ENCODE data around the gene MKLN1. TPM values are rescaled to one million over a fixed set of nuclear protein-coding genes. Genes with fewer than 3 reads are reported as not detected.

MKLN1 gene
- total and polyA plus RNA-seq, 10 of the 15 experiments (the other 5 are each of a cell fraction or from before 2014, with no cell fraction given) = 13.6 to 55.8 (median 29.3) TPM

- Histone ChIP-seq H3K36me3 (ENCODE audit: control insufficient read depth in 2 of 2, insufficient read depth in 2 of 2, low read length in 1 of 2) (peaks cover 0 to 7% of the 10 kb centered on the region in 2 experiments; a peak in 2 of 4 replicates), H3K9ac (ENCODE audit: control insufficient read depth, insufficient read depth, low read length) (no peak overlapping the region), H2AFZ (ENCODE audit: control insufficient read depth, low read depth, low read length) (no peak overlapping the region), H3K27me3 (replicated peaks in 1 of 2; ENCODE audit: control insufficient read depth in 2 of 2, insufficient read depth in 2 of 2, low read length in 1 of 2) (no peaks in the 10 kb centered on the region), H3K79me2 (ENCODE audit: control insufficient read depth, insufficient read depth, low read length) (no peaks in the 10 kb centered on the region), H4K20me1 (ENCODE audit: control insufficient read depth, insufficient read depth) (no peaks in the 10 kb centered on the region), H3K4me3 (no peak overlapping the region), H3K9me3 (replicated peaks; ENCODE audit: control insufficient read depth, insufficient read depth, low read length) (no peaks in the 10 kb centered on the region), H3K27ac (ENCODE audit: control insufficient read depth, insufficient read depth) (no peak overlapping the region), H3K4me1 (ENCODE audit: control insufficient read depth, insufficient read depth, low read length) (no peaks in the 10 kb centered on the region), H3K4me2 (ENCODE audit: control insufficient read depth, insufficient read depth) (no peak overlapping the region)
- intact Hi-C loops (cut with micrococcal nuclease; ENCODE audit: unreplicated experiment) = no loop called here
- FAIRE-seq (no peak), DNase-seq (ENCODE audit: low read depth, low spot score) (no peak), ATAC-seq (no peak)
- ChIA-PET POLR2A (no interaction called here), CTCF (interaction anchor here (1.1 kb wide), 1 partner anchor 11 kb away, joined by 3 read pairs; no protein-coding TSS in a partner anchor), SMC1A (ENCODE audit: uncharacterized antibody, unreplicated experiment) (interaction anchor here (1.2 to 1.5 kb wide), 3 partner anchors 11 to 343 kb away, joined by 3 to 4 read pairs (median 3); no protein-coding TSS in a partner anchor), RAD21 (ENCODE audit: unreplicated experiment) (interaction anchor here (0.9 kb wide), 1 partner anchor 84 kb away, joined by 3 read pairs; the partner anchor contains the start of gene MKLN1)
- whole genome bisulfite sequencing (ENCODE audit: insufficient coverage, insufficient replicate concordance, low lambda C conversion rate, missing lambda C conversion rate) = 100% methylated on average over 3 of the region's 3 CpGs
- in situ Hi-C loops (cut with MboI) = no loop called here
- BruUV-seq (replicated peaks) = no TSS peak
- TF ChIP-seq RFX5 (IDR thresholded peaks at IDR 0.05; ENCODE audit: low read depth, low read length) (no peak), BRCA1 (IDR thresholded peaks at IDR 0.05; ENCODE audit: low read depth, low read length) (no peak), ZNF217 (IDR thresholded peaks at IDR 0.05) (no peak), HDAC6 (IDR thresholded peaks at IDR 0.05; ENCODE audit: unreplicated experiment) (no peak), FOXM1 (IDR thresholded peaks at IDR 0.05; ENCODE audit: low read depth, low read length) (no peak), YY1 (IDR thresholded peaks at IDR 0.05; ENCODE audit: low read depth, low read length) (no peak), CREM (IDR thresholded peaks at IDR 0.05; ENCODE audit: low read depth) (no peak)
- TF ChIP-seq, protein P1, sequence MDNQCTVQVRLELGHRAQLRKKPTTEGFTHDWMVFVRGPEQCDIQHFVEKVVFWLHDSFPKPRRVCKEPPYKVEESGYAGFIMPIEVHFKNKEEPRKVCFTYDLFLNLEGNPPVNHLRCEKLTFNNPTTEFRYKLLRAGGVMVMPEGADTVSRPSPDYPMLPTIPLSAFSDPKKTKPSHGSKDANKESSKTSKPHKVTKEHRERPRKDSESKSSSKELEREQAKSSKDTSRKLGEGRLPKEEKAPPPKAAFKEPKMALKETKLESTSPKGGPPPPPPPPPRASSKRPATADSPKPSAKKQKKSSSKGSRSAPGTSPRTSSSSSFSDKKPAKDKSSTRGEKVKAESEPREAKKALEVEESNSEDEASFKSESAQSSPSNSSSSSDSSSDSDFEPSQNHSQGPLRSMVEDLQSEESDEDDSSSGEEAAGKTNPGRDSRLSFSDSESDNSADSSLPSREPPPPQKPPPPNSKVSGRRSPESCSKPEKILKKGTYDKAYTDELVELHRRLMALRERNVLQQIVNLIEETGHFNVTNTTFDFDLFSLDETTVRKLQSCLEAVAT (IDR thresholded peaks at IDR 0.05) = no peak
These were observed 84.4 kb downstream of the MKLN1 start for GRCh38 chr7:131412031-131412430.

All from GM12878 (cell line).